ENCODE measurements around the gene KLF7.

Gene KLF7

GRCh38 chr2:207202645-207203044 lies 36.9 kb upstream of the KLF7 start:
- no peaks in the 10 kb centered on the region for H3F3A ChIP-seq (ENCODE audit: insufficient read depth)

GRCh38 chr2:207201416-207201815 lies 35.7 kb upstream of the KLF7 start:
- Histone ChIP-seq H3K79me2 (ENCODE audit: insufficient read depth, low read length) (no peaks in the 10 kb centered on the region), H3K9me2 (replicated peaks; ENCODE audit: insufficient read depth, low read length) (no peaks in the 10 kb centered on the region), H3K27me3 (ENCODE audit: low read length) (no peaks in the 10 kb centered on the region), H3K9ac (ENCODE audit: low read length) (no peak overlapping the region), H3K36me3 (ENCODE audit: low read length) (no peaks in the 10 kb centered on the region), H3K9me3 (ENCODE audit: insufficient read depth, low read length) (no peaks in the 10 kb centered on the region), H3F3A (ENCODE audit: insufficient read depth) (no peaks in the 10 kb centered on the region), H2AFZ (ENCODE audit: low read depth, low read length, severe bottlenecking) (no peak overlapping the region), H3K4me2 (ENCODE audit: low read depth, low read length, poor library complexity, severe bottlenecking) (no peak overlapping the region), H3K27ac (ENCODE audit: low read depth, low read length) (no peak overlapping the region), H3K4me3 (ENCODE audit: insufficient read depth, low read length, poor library complexity, severe bottlenecking) (no peak overlapping the region), H4K20me1 (ENCODE audit: low read depth, low read length) (no peaks in the 10 kb centered on the region)
- TF ChIP-seq CTCF (IDR thresholded peaks at IDR 0.05; ENCODE audit: insufficient read depth, low read length, poor library complexity, severe bottlenecking) (no peak), EZH2phosphoT487 (conservative IDR thresholded peaks at IDR 0.05; ENCODE audit: low read length) (no peak)

More at GRCh38 chr2:207202645-207203044, 36.9 kb upstream of the KLF7 start:
- H4K20me1 ChIP-seq (ENCODE audit: low read depth, low read length) = no peaks in the 10 kb centered on the region
- H2AFZ ChIP-seq (ENCODE audit: low read depth, low read length, severe bottlenecking) = no peak overlapping the region
- no peak overlapping the region for H3K9ac ChIP-seq (ENCODE audit: low read length)
- H3K9me2 ChIP-seq (replicated peaks; ENCODE audit: insufficient read depth, low read length) = no peaks in the 10 kb centered on the region
- H3K4me2 ChIP-seq (ENCODE audit: low read depth, low read length, poor library complexity, severe bottlenecking) = no peak overlapping the region
- no peaks in the 10 kb centered on the region for H3K79me2 ChIP-seq (ENCODE audit: insufficient read depth, low read length)
- H3K4me3 ChIP-seq (ENCODE audit: insufficient read depth, low read length, poor library complexity, severe bottlenecking) = no peak overlapping the region
- H3K27me3 ChIP-seq (ENCODE audit: low read length) = no peaks in the 10 kb centered on the region
- TF ChIP-seq EZH2phosphoT487 (conservative IDR thresholded peaks at IDR 0.05; ENCODE audit: low read length) = no peak
- no peak for TF ChIP-seq CTCF (IDR thresholded peaks at IDR 0.05; ENCODE audit: insufficient read depth, low read length, poor library complexity, severe bottlenecking)
- H3K27ac ChIP-seq (ENCODE audit: low read depth, low read length) = no peak overlapping the region
- no peaks in the 10 kb centered on the region for H3K9me3 ChIP-seq (ENCODE audit: insufficient read depth, low read length)
- H3K36me3 ChIP-seq (ENCODE audit: low read length) = no peaks in the 10 kb centered on the region

- H2AFZ ChIP-seq (ENCODE audit: low read depth, low read length, severe bottlenecking) = no peak overlapping the region
- H4K20me1 ChIP-seq (ENCODE audit: low read depth, low read length) = no peaks in the 10 kb centered on the region
- H3K9me3 ChIP-seq (ENCODE audit: insufficient read depth, low read length) = no peaks in the 10 kb centered on the region
- no peak overlapping the region for H3K4me3 ChIP-seq (ENCODE audit: insufficient read depth, low read length, poor library complexity, severe bottlenecking)
- H3K27me3 ChIP-seq (ENCODE audit: low read length) = no peaks in the 10 kb centered on the region
- H3K27ac ChIP-seq (ENCODE audit: low read depth, low read length) = no peak overlapping the region
- no peak overlapping the region for H3K4me2 ChIP-seq (ENCODE audit: low read depth, low read length, poor library complexity, severe bottlenecking)
- no peaks in the 10 kb centered on the region for H3K9me2 ChIP-seq (replicated peaks; ENCODE audit: insufficient read depth, low read length)
- H3K36me3 ChIP-seq (ENCODE audit: low read length) = no peaks in the 10 kb centered on the region
- TF ChIP-seq EZH2phosphoT487 (conservative IDR thresholded peaks at IDR 0.05; ENCODE audit: low read length) (no peak), CTCF (IDR thresholded peaks at IDR 0.05; ENCODE audit: insufficient read depth, low read length, poor library complexity, severe bottlenecking) (no peak)
- no peak overlapping the region for H3K9ac ChIP-seq (ENCODE audit: low read length)
- no peaks in the 10 kb centered on the region for H3K79me2 ChIP-seq (ENCODE audit: insufficient read depth, low read length)
- H3F3A ChIP-seq (ENCODE audit: insufficient read depth) = no peaks in the 10 kb centered on the region
Measured at GRCh38 chr2:207200136-207200535, 34.4 kb upstream of the KLF7 start.
